DND-41 (cell line): ENCODE results near the gene SGO2.

Experiments used
- ATAC-seq: fragments of 200-7000 bp; cut with Tn5 transposase; 3 replicates; pipeline ENCODE4 v1.9.1; 2021; ENCODE audit warnings: low read depth; ENCODE audit not compliant: insufficient read depth
- DNase-seq: peaks from one replicate; pipeline ENCODE4 v3.0.0-alpha.2; 2020
- H2AFZ ChIP-seq: 2 replicates; pipeline ENCODE4 v1.6.0; 2012; ENCODE audit warnings: low read depth, low read length
- H3K27ac ChIP-seq: 2 replicates; pipeline ENCODE4 v1.5.1; 2012; ENCODE audit warnings: low read length, inconsistent platforms
- H3K27me3 ChIP-seq: fragments of 200-600 bp; sonication (generic); 2 replicates; pipeline ENCODE4 v1.6.0; 2012; ENCODE audit warnings: low read length, mild to moderate bottlenecking, inconsistent platforms; ENCODE audit not compliant: insufficient read depth, poor library complexity
- H3K36me3 ChIP-seq: 2 replicates; pipeline ENCODE4 v1.5.1; 2012; ENCODE audit warnings: low read length, inconsistent platforms; ENCODE audit not compliant: insufficient read depth
- H3K4me1 ChIP-seq: 2 replicates; pipeline ENCODE4 v1.5.1; 2012; ENCODE audit warnings: mild to moderate bottlenecking, low read length; ENCODE audit not compliant: insufficient read depth
- H3K4me2 ChIP-seq: 2 replicates; pipeline ENCODE4 v1.6.0; 2012; ENCODE audit warnings: mild to moderate bottlenecking, moderate library complexity, low read length, inconsistent platforms; ENCODE audit not compliant: insufficient read depth
- H3K4me3 ChIP-seq, 2 experiments: fragments of 200-600 bp in 1 of 2; shearing (Covaris generic) in 1 of 2; 2 replicates each; pipeline ENCODE4 v1.5.1; 2012 to 2016; ENCODE audit warnings: inconsistent platforms in 2 of 2, low read length in 2 of 2, mild to moderate bottlenecking in 2 of 2, low read depth in 1 of 2, moderate library complexity in 1 of 2
- H3K79me2 ChIP-seq: 2 replicates; pipeline ENCODE4 v1.6.0; 2012; ENCODE audit warnings: low read length, inconsistent platforms; ENCODE audit not compliant: insufficient read depth
- H3K9ac ChIP-seq: 2 replicates; pipeline ENCODE4 v1.6.0; 2012; ENCODE audit warnings: low read depth, mild to moderate bottlenecking, inconsistent platforms, low read length, moderate library complexity
- H3K9me3 ChIP-seq: 2 replicates; pipeline ENCODE4 v1.5.1; 2012; ENCODE audit warnings: low read length, moderate library complexity, mild to moderate bottlenecking, inconsistent platforms; ENCODE audit not compliant: insufficient read depth, severe bottlenecking
- H4K20me1 ChIP-seq: 2 replicates; pipeline ENCODE4 v1.6.0; 2012; ENCODE audit warnings: low read length; ENCODE audit not compliant: insufficient read depth
- EZH2 ChIP-seq: IDR thresholded peaks from 3 replicates; pipeline ENCODE4 v1.6.1; 2012; ENCODE audit warnings: borderline replicate concordance, low read depth, mild to moderate bottlenecking, moderate library complexity, low read length, inconsistent platforms; ENCODE audit not compliant: severe bottlenecking
- TF ChIP-seq, protein P1 (sequence below): IDR thresholded peaks from 2 replicates; pipeline ENCODE4 v1.5.1; 2012; ENCODE audit warnings: borderline replicate concordance, low read length, moderate library complexity, mild to moderate bottlenecking; ENCODE audit not compliant: poor library complexity, severe bottlenecking; ENCODE audit errors: extremely low read depth

Gene SGO2

DNA sequence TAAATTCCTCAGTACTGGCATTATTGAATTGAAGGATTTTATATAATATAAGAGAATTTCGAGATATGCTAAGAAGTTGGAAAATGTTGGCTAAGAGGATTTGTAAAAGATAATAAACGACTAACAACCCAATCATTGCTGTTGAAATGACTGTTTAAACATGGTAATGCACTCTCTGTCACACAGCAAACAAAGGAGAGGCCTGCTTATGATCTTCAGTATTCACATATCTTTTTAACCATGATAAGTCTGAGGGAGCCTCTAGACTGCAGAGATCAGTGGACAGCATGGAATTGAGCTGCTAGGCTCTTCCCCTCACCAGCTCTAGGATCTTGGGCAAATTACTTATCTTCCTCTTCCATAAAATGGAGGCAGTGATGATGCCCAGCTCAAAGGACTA lies 18.8 kb upstream of the SGO2 start:
- DNase-seq (no peak), ATAC-seq (no peak)
- Histone ChIP-seq H3K36me3 (peaks cover 26% of the 10 kb centered on the region), H3K9me3 (no peaks in the 10 kb centered on the region), H3K4me3 (no peak overlapping the region), H3K4me2 (no peak overlapping the region), H3K9ac (no peak overlapping the region), H3K27me3 (peaks cover 3% of the 10 kb centered on the region), H3K4me1 (peaks cover 20% of the 10 kb centered on the region), H4K20me1 (no peaks in the 10 kb centered on the region), H3K79me2 (peaks cover 17% of the 10 kb centered on the region), H2AFZ (no peak overlapping the region), H3K27ac (no peak overlapping the region)
- TF ChIP-seq, protein P1, sequence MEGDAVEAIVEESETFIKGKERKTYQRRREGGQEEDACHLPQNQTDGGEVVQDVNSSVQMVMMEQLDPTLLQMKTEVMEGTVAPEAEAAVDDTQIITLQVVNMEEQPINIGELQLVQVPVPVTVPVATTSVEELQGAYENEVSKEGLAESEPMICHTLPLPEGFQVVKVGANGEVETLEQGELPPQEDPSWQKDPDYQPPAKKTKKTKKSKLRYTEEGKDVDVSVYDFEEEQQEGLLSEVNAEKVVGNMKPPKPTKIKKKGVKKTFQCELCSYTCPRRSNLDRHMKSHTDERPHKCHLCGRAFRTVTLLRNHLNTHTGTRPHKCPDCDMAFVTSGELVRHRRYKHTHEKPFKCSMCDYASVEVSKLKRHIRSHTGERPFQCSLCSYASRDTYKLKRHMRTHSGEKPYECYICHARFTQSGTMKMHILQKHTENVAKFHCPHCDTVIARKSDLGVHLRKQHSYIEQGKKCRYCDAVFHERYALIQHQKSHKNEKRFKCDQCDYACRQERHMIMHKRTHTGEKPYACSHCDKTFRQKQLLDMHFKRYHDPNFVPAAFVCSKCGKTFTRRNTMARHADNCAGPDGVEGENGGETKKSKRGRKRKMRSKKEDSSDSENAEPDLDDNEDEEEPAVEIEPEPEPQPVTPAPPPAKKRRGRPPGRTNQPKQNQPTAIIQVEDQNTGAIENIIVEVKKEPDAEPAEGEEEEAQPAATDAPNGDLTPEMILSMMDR = no peak
- no peak for TF ChIP-seq EZH2

DNA sequence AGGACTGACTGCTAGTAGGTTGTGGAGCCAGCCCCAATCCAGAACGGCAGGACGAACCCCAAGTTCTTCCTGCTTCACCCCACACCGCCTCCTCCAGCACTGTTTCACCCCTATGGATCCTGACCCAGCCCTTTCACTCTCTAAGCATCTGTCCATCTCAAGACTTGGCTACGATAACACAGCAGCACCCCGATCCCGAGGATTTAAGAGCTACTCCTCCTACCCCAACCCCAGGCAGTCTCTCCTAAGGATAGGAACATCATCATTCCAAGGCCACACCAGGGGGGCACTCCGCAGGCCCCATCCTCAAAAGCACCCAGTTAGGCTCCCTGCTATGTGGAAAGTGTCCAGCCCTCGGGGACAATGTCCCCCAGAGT lies 16.8 kb upstream of the SGO2 start:
- Histone ChIP-seq H3K4me2 (peak overlapping the region; percentile 95), H3K79me2 (peaks cover 17% of the 10 kb centered on the region), H3K9ac (peak overlapping the region; percentile 93), H4K20me1 (no peaks in the 10 kb centered on the region), H3K4me1 (peaks cover 20% of the 10 kb centered on the region), H3K27ac (peak overlapping the region; percentile 83), H3K36me3 (peaks cover 10% of the 10 kb centered on the region), H3K27me3 (peaks cover 13% of the 10 kb centered on the region), H3K9me3 (no peaks in the 10 kb centered on the region), H3K4me3 (peak overlapping the region; percentile 82 to 90), H2AFZ (peak overlapping the region; percentile 88)
- TF ChIP-seq, protein P1 = no peak
- TF ChIP-seq EZH2 = no peak
- ATAC-seq = peak; percentile 4; the same call in 1 of the 3 replicates
- peak; percentile 9 for DNase-seq

DNA sequence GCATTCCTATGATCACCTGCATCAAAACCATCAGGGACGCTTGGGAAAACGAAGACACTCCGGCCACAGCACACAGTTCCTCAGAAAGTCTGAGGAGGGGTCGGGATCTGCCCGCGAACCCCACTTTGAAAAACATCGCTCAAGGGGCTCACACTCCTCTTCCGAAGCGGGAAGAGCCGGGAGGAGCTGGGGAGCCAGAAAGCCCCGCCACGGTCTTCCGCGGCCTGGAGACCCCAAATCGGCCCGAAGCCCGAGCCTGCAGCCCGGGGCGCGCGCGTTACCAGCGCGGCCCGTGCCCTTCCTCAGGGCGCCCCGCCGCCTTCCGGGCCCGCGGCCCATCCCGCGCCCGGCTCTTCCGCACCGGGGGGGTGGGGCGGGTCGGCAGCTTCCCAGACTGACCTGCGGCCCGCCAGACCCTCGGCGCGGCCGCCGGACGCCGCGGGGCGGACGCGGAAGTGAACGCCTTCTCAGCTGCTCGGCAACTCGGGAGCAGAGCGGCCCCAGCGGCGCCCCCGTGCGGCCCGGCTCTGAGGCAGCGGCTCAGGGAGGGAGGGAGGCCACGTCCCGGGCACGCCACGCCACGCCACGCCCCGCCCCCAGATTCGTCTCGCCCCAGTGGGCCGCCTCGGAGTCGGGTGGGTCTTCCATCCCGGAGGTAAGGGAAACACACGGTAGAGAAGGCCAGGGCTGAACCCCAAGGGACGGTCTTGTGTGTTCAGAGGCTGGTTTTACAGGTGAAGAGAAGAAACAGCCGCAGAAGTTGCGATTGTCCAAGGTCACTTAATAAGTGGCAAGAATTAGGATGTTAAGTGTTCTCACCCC lies 16.2 kb upstream of the SGO2 start, which contains the start of gene KCTD18:
KCTD18 (minus strand) TSS at position 457 of the 822 bp plus-strand sequence. CDS start 3,052 bp downstream, outside the sequence.
- Histone ChIP-seq H3K27ac (peak within 1 kb of the TSS; percentile 83), H3K4me3 (peak within 1 kb of the TSS; percentile 82 to 90)

More for the DNA sequence above, 16.2 kb upstream of the SGO2 start, which contains the start of gene KCTD18:
- DNase-seq = peak; percentile 91
- peaks cover 20% of the 10 kb centered on the region for H3K4me1 ChIP-seq
- peak within 1 kb of the TSS; percentile 93 for H3K9ac ChIP-seq
- H4K20me1 ChIP-seq = no peaks in the 10 kb centered on the region
- peak within 1 kb of the TSS; percentile 95 for H3K4me2 ChIP-seq
- no peaks in the 10 kb centered on the region for H3K9me3 ChIP-seq
- peaks cover 13% of the 10 kb centered on the region for H3K27me3 ChIP-seq
- no peak for TF ChIP-seq EZH2
- TF ChIP-seq, protein P1 = peak; percentile 87
- peaks cover 7% of the 10 kb centered on the region for H3K36me3 ChIP-seq
- ATAC-seq = peak; percentile 95
- H2AFZ ChIP-seq = peak within 1 kb of the TSS; percentile 88
- peaks cover 17% of the 10 kb centered on the region for H3K79me2 ChIP-seq
